ENCODE measurements around the gene KCNQ4. TPM values are rescaled to one million over a fixed set of nuclear protein-coding genes. Genes with fewer than 3 reads are reported as not detected.

KCNQ4 gene
- total and polyA plus RNA-seq, 2 of the 8 experiments (the other 6 are each of a cell fraction or from before 2014, with no cell fraction given): 2.2 to 3.9 TPM

- WGBS, 2 experiments (ENCODE audit: extremely low coverage in 1 of 2, insufficient coverage in 1 of 2, insufficient read length in 1 of 2, insufficient replicate concordance in 2 of 2, low coverage in 1 of 2, low lambda C conversion rate in 2 of 2, missing lambda C conversion rate in 1 of 2): 40% methylated on average over 12 of the region's 19 CpGs; no CpG with 5 or more reads in 1 of the 2 experiments
- no peak overlapping the region for H3K14ac ChIP-seq (ENCODE audit: insufficient read length)
- no peak overlapping the region for H4K5ac ChIP-seq (ENCODE audit: insufficient read length, low read depth, low read length)
- no peaks in the 10 kb centered on the region for H3K36me3 ChIP-seq (ENCODE audit: control insufficient read depth in 2 of 4, insufficient read depth in 4 of 4, low read length in 3 of 4)
- peaks cover 7% of the 10 kb centered on the region; the same call in 1 of the 2 replicates for H3K23me2 ChIP-seq (ENCODE audit: low read depth, low read length)
- FAIRE-seq (no peak), DNase-seq (ENCODE audit: low read depth in 1 of 2, low spot score in 2 of 2) (peak in 1 of 2 experiments; percentile 60)
- H3K79me2 ChIP-seq (ENCODE audit: control insufficient read depth in 1 of 2, insufficient read depth in 2 of 2, low read length in 2 of 2): no peaks in the 10 kb centered on the region
- H4K20me1 ChIP-seq (replicated peaks in 1 of 2; ENCODE audit: control insufficient read depth in 1 of 2, insufficient read depth in 2 of 2, low read length in 2 of 2): no peaks in the 10 kb centered on the region
- peak overlapping the region; percentile 53 for H4K8ac ChIP-seq (ENCODE audit: extremely low read depth, insufficient read depth, low read length)
- peak overlapping the region; percentile 83 for H3K18ac ChIP-seq (ENCODE audit: extremely low read depth, low read length)
- peaks cover 0 to 6% (median 4%) of the 10 kb centered on the region in 4 experiments; a peak in 4 of 7 replicates for H3K4me1 ChIP-seq (replicated peaks in 1 of 4; ENCODE audit: control insufficient read depth in 3 of 4, insufficient read depth in 4 of 4, low read length in 3 of 4)
- no peaks in the 10 kb centered on the region for H3K79me1 ChIP-seq (ENCODE audit: low read depth, low read length)
- ChIA-PET CTCF (ENCODE audit: partially characterized antibody) (interaction anchor here (1.2 kb wide), 1 partner anchor 44 kb away, joined by 6 read pairs; no protein-coding TSS in a partner anchor), POLR2A (ENCODE audit: partially characterized antibody) (no interaction called here)
- peak overlapping the region; percentile 80 to 92 for H3K4me2 ChIP-seq (ENCODE audit: insufficient read depth in 1 of 2, low read depth in 2 of 2, low read length in 2 of 2)
- TF ChIP-seq CREB1 (IDR thresholded peaks at IDR 0.05) (peak; percentile 21; the same call in 1 of the 2 replicates), GTF2F1 (IDR thresholded peaks at IDR 0.05; ENCODE audit: borderline replicate concordance, low read depth, low read length) (no peak), KDM5A (IDR thresholded peaks at IDR 0.05; ENCODE audit: low read length) (no peak), BCL11A (IDR thresholded peaks at IDR 0.05; ENCODE audit: low read depth in 2 of 2, low read length in 2 of 2) (no peak)
- peak overlapping the region; percentile 58 to 76 (median 64) for H3K4me3 ChIP-seq (ENCODE audit: extremely low read depth in 1 of 4, insufficient read depth in 2 of 4, low read depth in 3 of 4, low read length in 4 of 4)
- H2BK12ac ChIP-seq (ENCODE audit: low read depth, low read length): no peak overlapping the region
- H3K9me3 ChIP-seq (ENCODE audit: insufficient read depth in 2 of 2, low read depth in 1 of 2, low read length in 1 of 2): no peaks in the 10 kb centered on the region
- 0 out of 2 replicates have a peak overlapping the region, but pooled peaks have one; percentile 48 for H2BK20ac ChIP-seq (ENCODE audit: low read length)
- no peak overlapping the region for H4K91ac ChIP-seq (replicated peaks; ENCODE audit: insufficient read length, low read length)
- H3K23ac ChIP-seq (ENCODE audit: insufficient read length): no peak overlapping the region
- no peak overlapping the region for H2BK15ac ChIP-seq (ENCODE audit: low read length)
- no peak overlapping the region for H2BK120ac ChIP-seq (replicated peaks; ENCODE audit: low read depth, low read length)
- H3K9ac ChIP-seq (replicated peaks in 1 of 4; ENCODE audit: extremely low read depth in 1 of 4, low read depth in 3 of 4, low read length in 3 of 4): no peak overlapping the region; a peak in 1 of 7 replicates
- H3K4ac ChIP-seq (replicated peaks; ENCODE audit: insufficient read length, low read depth, low read length): peak overlapping the region; percentile 22
- no peak overlapping the region for H3K56ac ChIP-seq (replicated peaks; ENCODE audit: insufficient read length, low read depth, low read length)
- no peak overlapping the region for H3K27ac ChIP-seq (ENCODE audit: low read depth, low read length)
- no peak overlapping the region for H2AFZ ChIP-seq (ENCODE audit: low read length)
- H3K27me3 ChIP-seq (replicated peaks in 1 of 4; ENCODE audit: control insufficient read depth in 3 of 4, extremely low read depth in 1 of 4, insufficient read depth in 3 of 4, low read length in 3 of 4): peaks cover 0 to 5% (median 2%) of the 10 kb centered on the region in 4 experiments; a peak in 4 of 7 replicates
- no peak overlapping the region for H2AK5ac ChIP-seq (ENCODE audit: low read depth, low read length)
- no peak overlapping the region; the same call in 1 of the 2 replicates for H2BK5ac ChIP-seq (ENCODE audit: low read depth, low read length)
Measured at GRCh38 chr1:40817791-40818263, 34.2 kb downstream of the KCNQ4 start.
